Measurements from ENCODE around the gene PLA2G4B. TPM values are rescaled to one million over a fixed set of nuclear protein-coding genes. Genes with fewer than 3 reads are reported as not detected.

Gene PLA2G4B
- total RNA-seq, 3 donors from 2014 or later (not counting 1 experiment from before 2014, with no cell fraction given), result 15.2 to 17.5 (median 17.4) TPM

DNA sequence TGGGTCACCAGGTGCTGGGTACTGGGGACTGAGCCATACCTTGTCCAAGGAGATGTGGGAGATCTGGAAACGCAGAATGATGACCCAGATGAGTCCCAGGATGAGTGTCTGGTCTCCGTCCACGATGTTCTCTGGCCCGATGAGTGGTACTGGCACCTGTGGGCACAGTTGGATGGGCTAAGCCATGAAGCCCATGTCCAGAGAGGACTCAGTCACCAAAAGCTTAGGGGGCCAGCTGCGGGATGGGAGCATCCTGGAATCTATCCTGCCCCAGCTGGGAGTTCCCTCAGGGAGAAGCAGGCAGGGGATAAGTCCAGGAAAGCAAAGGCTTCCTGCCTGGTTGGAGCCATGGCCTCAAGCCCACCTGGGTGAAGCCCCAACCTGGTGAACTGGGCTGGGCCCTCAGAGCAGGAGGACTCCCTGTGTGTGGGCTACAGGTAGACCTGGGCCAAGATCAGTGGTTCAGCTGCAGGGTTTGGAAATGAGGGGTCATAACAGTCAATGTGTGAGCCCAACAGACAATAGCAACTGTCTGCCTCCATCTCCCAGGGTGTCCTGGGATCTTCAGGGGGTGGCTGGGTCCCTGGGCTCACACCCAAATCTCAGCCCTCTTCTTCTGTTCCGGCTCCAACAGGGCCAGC is 51.5 kb downstream of the PLA2G4B start:
- Mint-ChIP-seq H3K4me1 (peaks cover 19 to 55% of the 10 kb centered on the region in 2 donors), H3K4me3 (no peak overlapping the region), H3K9me3 (no peaks in the 10 kb centered on the region), H3K27ac (peak overlapping the region in 1 of 2 donors; percentile 16), H3K27me3 (ENCODE audit: low read depth in 2 of 2) (no peaks in the 10 kb centered on the region), H3K36me3 (no peaks in the 10 kb centered on the region)
- intact Hi-C loops (cut with micrococcal nuclease), result no loop called here
- ATAC-seq, result no peak
- Histone ChIP-seq H3K4me1 (ENCODE audit: control insufficient read depth, insufficient read depth, low read length) (peaks cover 54% of the 10 kb centered on the region), H3K4me3 (ENCODE audit: low read length) (no peak overlapping the region), H3K27me3 (ENCODE audit: control insufficient read depth, insufficient read depth, low read length) (no peaks in the 10 kb centered on the region), H3K9me3 (ENCODE audit: control insufficient read depth, insufficient read depth, low read length) (no peaks in the 10 kb centered on the region), H3K36me3 (ENCODE audit: control insufficient read depth, insufficient read depth, low read length) (no peaks in the 10 kb centered on the region), H3K27ac (ENCODE audit: low read length) (no peak overlapping the region)
- TF ChIP-seq, protein P1, sequence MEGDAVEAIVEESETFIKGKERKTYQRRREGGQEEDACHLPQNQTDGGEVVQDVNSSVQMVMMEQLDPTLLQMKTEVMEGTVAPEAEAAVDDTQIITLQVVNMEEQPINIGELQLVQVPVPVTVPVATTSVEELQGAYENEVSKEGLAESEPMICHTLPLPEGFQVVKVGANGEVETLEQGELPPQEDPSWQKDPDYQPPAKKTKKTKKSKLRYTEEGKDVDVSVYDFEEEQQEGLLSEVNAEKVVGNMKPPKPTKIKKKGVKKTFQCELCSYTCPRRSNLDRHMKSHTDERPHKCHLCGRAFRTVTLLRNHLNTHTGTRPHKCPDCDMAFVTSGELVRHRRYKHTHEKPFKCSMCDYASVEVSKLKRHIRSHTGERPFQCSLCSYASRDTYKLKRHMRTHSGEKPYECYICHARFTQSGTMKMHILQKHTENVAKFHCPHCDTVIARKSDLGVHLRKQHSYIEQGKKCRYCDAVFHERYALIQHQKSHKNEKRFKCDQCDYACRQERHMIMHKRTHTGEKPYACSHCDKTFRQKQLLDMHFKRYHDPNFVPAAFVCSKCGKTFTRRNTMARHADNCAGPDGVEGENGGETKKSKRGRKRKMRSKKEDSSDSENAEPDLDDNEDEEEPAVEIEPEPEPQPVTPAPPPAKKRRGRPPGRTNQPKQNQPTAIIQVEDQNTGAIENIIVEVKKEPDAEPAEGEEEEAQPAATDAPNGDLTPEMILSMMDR (IDR thresholded peaks at IDR 0.05), result no peak
- no peak for DNase-seq
- WGBS (ENCODE audit: insufficient coverage), result 98% methylated on average over 6 of the region's 6 CpGs

- Histone ChIP-seq H3K4me3 (ENCODE audit: low read length) (no peak overlapping the region), H3K27me3 (ENCODE audit: control insufficient read depth, insufficient read depth, low read length) (no peaks in the 10 kb centered on the region), H3K4me1 (ENCODE audit: control insufficient read depth, insufficient read depth, low read length) (peaks cover 64% of the 10 kb centered on the region), H3K36me3 (ENCODE audit: control insufficient read depth, insufficient read depth, low read length) (no peaks in the 10 kb centered on the region), H3K9me3 (ENCODE audit: control insufficient read depth, insufficient read depth, low read length) (no peaks in the 10 kb centered on the region), H3K27ac (ENCODE audit: low read length) (no peak overlapping the region)
- WGBS (ENCODE audit: insufficient coverage), result 96% methylated on average over 6 of the region's 6 CpGs
- Mint-ChIP-seq H3K4me3 (no peak overlapping the region), H3K27ac (peak overlapping the region in 1 of 2 donors; percentile 16), H3K36me3 (no peaks in the 10 kb centered on the region), H3K4me1 (peaks cover 20 to 61% of the 10 kb centered on the region in 2 donors), H3K27me3 (ENCODE audit: low read depth in 2 of 2) (no peaks in the 10 kb centered on the region), H3K9me3 (no peaks in the 10 kb centered on the region)
- intact Hi-C loops (cut with micrococcal nuclease), result no loop called here
- TF ChIP-seq, protein P1 (IDR thresholded peaks at IDR 0.05), result no peak
- DNase-seq (no peak), ATAC-seq (no peak)
Observed at GRCh38 chr15:41891226-41891625, 52.6 kb downstream of the PLA2G4B start.

GRCh38 chr15:41891946-41892345 is 53.3 kb downstream of the PLA2G4B start:
- 94% methylated on average over 3 of the region's 3 CpGs for WGBS (ENCODE audit: insufficient coverage)
- TF ChIP-seq, protein P1 (IDR thresholded peaks at IDR 0.05), result no peak
- ATAC-seq, result no peak
- Histone ChIP-seq H3K36me3 (ENCODE audit: control insufficient read depth, insufficient read depth, low read length) (no peaks in the 10 kb centered on the region), H3K4me1 (ENCODE audit: control insufficient read depth, insufficient read depth, low read length) (peaks cover 68% of the 10 kb centered on the region), H3K4me3 (ENCODE audit: low read length) (no peak overlapping the region), H3K27ac (ENCODE audit: low read length) (no peak overlapping the region), H3K9me3 (ENCODE audit: control insufficient read depth, insufficient read depth, low read length) (no peaks in the 10 kb centered on the region), H3K27me3 (ENCODE audit: control insufficient read depth, insufficient read depth, low read length) (no peaks in the 10 kb centered on the region)
- no peaks in the 10 kb centered on the region for H3K9me3 Mint-ChIP-seq
- H3K4me3 Mint-ChIP-seq, result no peak overlapping the region
- peak overlapping the region; percentile 53 to 97 for H3K27ac Mint-ChIP-seq
- no peak for DNase-seq
- peaks cover 20 to 66% of the 10 kb centered on the region in 2 donors for H3K4me1 Mint-ChIP-seq
- intact Hi-C loops (cut with micrococcal nuclease), result no loop called here
- H3K27me3 Mint-ChIP-seq (ENCODE audit: low read depth in 2 of 2), result no peaks in the 10 kb centered on the region
- no peaks in the 10 kb centered on the region for H3K36me3 Mint-ChIP-seq
